DND-41 (cell line): ENCODE measurements around the gene RIN3.

Source experiments
- EZH2 ChIP-seq: IDR thresholded peaks from 3 replicates; pipeline ENCODE4 v1.6.1; 2012; ENCODE audit warnings: borderline replicate concordance, low read depth, mild to moderate bottlenecking, moderate library complexity, low read length, inconsistent platforms; ENCODE audit not compliant: severe bottlenecking
- TF ChIP-seq, protein P1 (sequence below): IDR thresholded peaks from 2 replicates; pipeline ENCODE4 v1.5.1; 2012; ENCODE audit warnings: borderline replicate concordance, low read length, moderate library complexity, mild to moderate bottlenecking; ENCODE audit not compliant: poor library complexity, severe bottlenecking; ENCODE audit errors: extremely low read depth

DNA sequence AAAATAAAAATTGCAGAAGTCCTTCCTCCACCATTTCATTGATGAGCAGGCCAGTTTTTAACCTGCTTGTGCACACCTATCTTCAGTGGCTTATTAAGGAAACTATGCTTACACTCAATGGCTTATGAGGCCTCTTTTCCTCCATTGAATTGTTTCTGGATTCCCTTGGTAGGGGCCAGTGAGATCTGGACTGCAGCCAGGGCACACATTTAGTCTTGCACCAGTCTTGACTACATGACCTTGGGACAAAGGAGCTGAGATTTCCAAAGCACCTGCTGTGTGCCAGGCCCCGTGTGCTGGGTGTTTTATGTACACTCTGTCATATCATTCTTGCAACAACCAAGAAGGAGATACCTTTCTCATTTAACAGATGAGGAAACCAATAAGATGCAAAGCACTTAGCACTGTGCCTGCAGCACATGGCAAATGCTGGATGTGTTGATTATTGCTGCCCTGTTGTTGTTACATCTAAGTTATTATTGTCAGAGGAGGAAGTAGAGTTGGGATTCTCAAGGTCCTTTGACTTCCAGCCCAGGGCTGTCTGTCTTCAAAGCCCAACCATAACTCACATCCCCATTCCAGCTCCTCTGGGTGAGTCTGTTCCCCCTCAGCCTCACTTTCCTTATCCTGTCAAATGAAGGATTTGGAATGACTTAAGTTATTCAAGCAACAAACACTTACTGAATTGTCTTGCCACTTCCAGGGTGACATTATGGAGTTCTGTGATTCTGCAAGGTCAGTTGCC is 31.6 kb upstream of the RIN3 start:
- TF ChIP-seq, protein P1, sequence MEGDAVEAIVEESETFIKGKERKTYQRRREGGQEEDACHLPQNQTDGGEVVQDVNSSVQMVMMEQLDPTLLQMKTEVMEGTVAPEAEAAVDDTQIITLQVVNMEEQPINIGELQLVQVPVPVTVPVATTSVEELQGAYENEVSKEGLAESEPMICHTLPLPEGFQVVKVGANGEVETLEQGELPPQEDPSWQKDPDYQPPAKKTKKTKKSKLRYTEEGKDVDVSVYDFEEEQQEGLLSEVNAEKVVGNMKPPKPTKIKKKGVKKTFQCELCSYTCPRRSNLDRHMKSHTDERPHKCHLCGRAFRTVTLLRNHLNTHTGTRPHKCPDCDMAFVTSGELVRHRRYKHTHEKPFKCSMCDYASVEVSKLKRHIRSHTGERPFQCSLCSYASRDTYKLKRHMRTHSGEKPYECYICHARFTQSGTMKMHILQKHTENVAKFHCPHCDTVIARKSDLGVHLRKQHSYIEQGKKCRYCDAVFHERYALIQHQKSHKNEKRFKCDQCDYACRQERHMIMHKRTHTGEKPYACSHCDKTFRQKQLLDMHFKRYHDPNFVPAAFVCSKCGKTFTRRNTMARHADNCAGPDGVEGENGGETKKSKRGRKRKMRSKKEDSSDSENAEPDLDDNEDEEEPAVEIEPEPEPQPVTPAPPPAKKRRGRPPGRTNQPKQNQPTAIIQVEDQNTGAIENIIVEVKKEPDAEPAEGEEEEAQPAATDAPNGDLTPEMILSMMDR, result no peak
- TF ChIP-seq EZH2, result no peak
